Caco-2 (cell line): ENCODE data around the gene AKR1C1. TPM values are rescaled to one million over a fixed set of nuclear protein-coding genes. Genes with fewer than 3 reads are reported as not detected.
"Not testable (repeated sequence)": the region's sequence is repeated elsewhere in the genome, so short reads cannot be mapped to it uniquely, and the experiment has no call there.

Experiments used
- BruUV-seq: library from RNA; stranded (reverse); fragments of 400-500 nt; replicated peaks from 2 replicates; lab custom pipeline; 2021; lab: Mats Ljungman, UMichigan
- CTCF ChIA-PET: fragments of 300-600 bp; sonication (Branson Sonifier 250); formaldehyde crosslinking; loops from one replicate; lab custom pipeline; 2022; ENCODE audit warnings: antibody characterized with exemption; lab: Charles Lee
- POLR2A ChIA-PET: fragments of 300-600 bp; sonication (Branson Sonifier 250); formaldehyde crosslinking; loops from one replicate; lab custom pipeline; 2022; ENCODE audit warnings: antibody characterized with exemption; lab: Charles Lee
- DNase-seq, 2 experiments: peaks; one replicate each; pipeline versions ENCODE4 v3.0.0 to v3.0.0-alpha.2; 2020 to 2022
- H3K27me3 ChIP-seq: replicated peaks from 2 replicates; pipeline ENCODE4 v1.6.0; 2011; ENCODE audit warnings: low read length; ENCODE audit not compliant: control insufficient read depth, insufficient read depth
- H3K36me3 ChIP-seq: 2 replicates; pipeline ENCODE4 v1.5.1; 2011; ENCODE audit warnings: low read length; ENCODE audit not compliant: control insufficient read depth, insufficient read depth
- H3K4me1 ChIP-seq: fragments of 250-450 bp; sonication (Bioruptor Pico); 2 replicates; pipeline ENCODE4 v1.5.1; 2020; ENCODE audit warnings: mild to moderate bottlenecking
- H3K4me3 ChIP-seq: 2 replicates; pipeline ENCODE4 v1.5.1; 2011; ENCODE audit warnings: low read depth, mild to moderate bottlenecking, control low read depth, low read length
- H3K9me3 ChIP-seq: fragments of 250-450 bp; sonication (Bioruptor Pico); 2 replicates; pipeline ENCODE4 v1.5.1; 2020; ENCODE audit warnings: mild to moderate bottlenecking, moderate library complexity
- H3K27ac Mint-ChIP-seq: one replicate; pipeline ENCODE4 v1.8.0; 2022; ENCODE audit warnings: mixed read lengths; ENCODE audit not compliant: unreplicated experiment
- H3K27me3 Mint-ChIP-seq: one replicate; pipeline ENCODE4 v1.8.0; 2022; ENCODE audit warnings: mixed read lengths; ENCODE audit not compliant: insufficient read depth, unreplicated experiment
- H3K36me3 Mint-ChIP-seq: one replicate; pipeline ENCODE4 v1.8.0; 2022; ENCODE audit warnings: mild to moderate bottlenecking, mixed read lengths; ENCODE audit not compliant: insufficient read depth, unreplicated experiment
- H3K4me1 Mint-ChIP-seq: one replicate; pipeline ENCODE4 v1.8.0; 2022; ENCODE audit warnings: low read depth, mixed read lengths; ENCODE audit not compliant: unreplicated experiment
- H3K4me3 Mint-ChIP-seq: one replicate; pipeline ENCODE4 v1.8.0; 2022; ENCODE audit warnings: mild to moderate bottlenecking, moderate library complexity, mixed read lengths; ENCODE audit not compliant: unreplicated experiment
- H3K9me3 Mint-ChIP-seq: one replicate; pipeline ENCODE4 v1.8.0; 2022; ENCODE audit warnings: mixed read lengths; ENCODE audit not compliant: unreplicated experiment
- intact Hi-C: fragments of 100-400 bp; cut with micrococcal nuclease; formaldehyde crosslinking; loops from one replicate; pipeline ENCODE4 v1.10.0; 2022; ENCODE audit not compliant: unreplicated experiment
- total RNA-seq: library from RNA; stranded (reverse); gene quantifications from 2 replicates; pipeline ENCODE4 v1.2.3, GENCODE V29; 2022
- TF ChIP-seq, protein P1 (sequence below), 2 experiments: fragments of 200-600 bp in 1 of 2; IDR thresholded peaks; 1 replicate in 1 of 2; 2 replicates in 1 of 2; pipeline versions ENCODE4 v1.5.1 to v1.8.0; 2011 to 2022; ENCODE audit warnings: antibody characterized with exemption in 1 of 2, control low read depth in 1 of 2, inconsistent platforms in 1 of 2, low read depth in 1 of 2, low read length in 1 of 2, mild to moderate bottlenecking in 1 of 2, moderate library complexity in 1 of 2; ENCODE audit not compliant: insufficient read depth in 1 of 2, severe bottlenecking in 1 of 2, unreplicated experiment in 1 of 2

Gene AKR1C1
- total RNA-seq, 1 experiment from 2014 or later = 27.1 TPM

DNA sequence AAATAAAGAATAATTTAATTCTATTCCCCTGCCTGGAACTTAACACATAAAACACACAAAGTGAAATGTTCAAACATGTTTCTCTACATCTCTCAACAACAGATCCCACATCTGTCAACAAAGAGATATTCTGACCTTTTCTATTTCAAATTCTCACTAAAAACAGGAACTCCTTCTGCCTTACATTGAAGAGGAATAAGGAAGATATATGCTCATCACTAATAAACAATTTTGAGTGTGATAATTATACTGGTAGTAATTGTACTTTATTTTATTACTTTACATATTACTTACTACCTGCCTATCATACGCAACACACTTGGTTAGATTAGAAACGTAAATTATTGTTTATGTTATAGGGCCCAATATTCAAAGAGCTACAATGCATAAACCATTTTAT is 27.0 kb downstream of the AKR1C1 start:
- H3K27me3 Mint-ChIP-seq = no peaks in the 10 kb centered on the region
- H3K9me3 Mint-ChIP-seq = no peaks in the 10 kb centered on the region
- H3K4me1 Mint-ChIP-seq = no peaks in the 10 kb centered on the region
- H3K36me3 Mint-ChIP-seq = no peaks in the 10 kb centered on the region
- H3K4me3 ChIP-seq = no peak overlapping the region
- no peaks in the 10 kb centered on the region for H3K27me3 ChIP-seq
- no peak overlapping the region for H3K27ac Mint-ChIP-seq
- BruUV-seq = no TSS peak
- ChIA-PET CTCF (no interaction called here), POLR2A (no interaction called here)
- no peak for DNase-seq
- H3K36me3 ChIP-seq = no peaks in the 10 kb centered on the region
- no peaks in the 10 kb centered on the region for H3K4me1 ChIP-seq
- intact Hi-C loops = no loop called here
- H3K4me3 Mint-ChIP-seq = no peak overlapping the region
- TF ChIP-seq, protein P1, sequence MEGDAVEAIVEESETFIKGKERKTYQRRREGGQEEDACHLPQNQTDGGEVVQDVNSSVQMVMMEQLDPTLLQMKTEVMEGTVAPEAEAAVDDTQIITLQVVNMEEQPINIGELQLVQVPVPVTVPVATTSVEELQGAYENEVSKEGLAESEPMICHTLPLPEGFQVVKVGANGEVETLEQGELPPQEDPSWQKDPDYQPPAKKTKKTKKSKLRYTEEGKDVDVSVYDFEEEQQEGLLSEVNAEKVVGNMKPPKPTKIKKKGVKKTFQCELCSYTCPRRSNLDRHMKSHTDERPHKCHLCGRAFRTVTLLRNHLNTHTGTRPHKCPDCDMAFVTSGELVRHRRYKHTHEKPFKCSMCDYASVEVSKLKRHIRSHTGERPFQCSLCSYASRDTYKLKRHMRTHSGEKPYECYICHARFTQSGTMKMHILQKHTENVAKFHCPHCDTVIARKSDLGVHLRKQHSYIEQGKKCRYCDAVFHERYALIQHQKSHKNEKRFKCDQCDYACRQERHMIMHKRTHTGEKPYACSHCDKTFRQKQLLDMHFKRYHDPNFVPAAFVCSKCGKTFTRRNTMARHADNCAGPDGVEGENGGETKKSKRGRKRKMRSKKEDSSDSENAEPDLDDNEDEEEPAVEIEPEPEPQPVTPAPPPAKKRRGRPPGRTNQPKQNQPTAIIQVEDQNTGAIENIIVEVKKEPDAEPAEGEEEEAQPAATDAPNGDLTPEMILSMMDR (IDR thresholded peaks at IDR 0.05; ENCODE audit: insufficient read depth in 1 of 2, low read depth in 1 of 2, low read length in 1 of 2, severe bottlenecking in 1 of 2, unreplicated experiment in 1 of 2) = no peak
- H3K9me3 ChIP-seq = no peaks in the 10 kb centered on the region; the same call in 1 of the 2 replicates

DNA sequence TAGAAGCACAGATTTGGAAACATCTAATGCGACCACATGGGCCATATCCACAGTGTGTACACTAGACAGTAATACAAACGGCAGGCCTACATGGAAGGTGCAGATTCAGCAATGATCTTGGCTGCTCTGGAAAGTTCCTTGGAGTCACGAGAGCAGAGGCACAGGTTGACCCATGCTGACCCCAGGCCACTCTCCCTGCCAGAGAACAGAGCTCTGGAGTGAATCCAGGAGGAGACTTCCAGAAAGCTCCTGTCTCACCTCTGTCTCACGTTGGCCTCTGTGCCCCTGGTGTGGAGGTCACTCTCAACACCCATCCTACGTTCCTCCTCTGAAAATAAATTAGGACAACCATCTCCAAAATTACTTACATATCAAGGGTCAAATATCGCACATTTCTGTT is 28.2 kb downstream of the AKR1C1 start:
- H3K27ac Mint-ChIP-seq, H3K36me3 ChIP-seq, H3K4me1 Mint-ChIP-seq, H3K27me3 Mint-ChIP-seq, intact Hi-C loops, H3K9me3 Mint-ChIP-seq, H3K9me3 ChIP-seq, BruUV-seq, H3K36me3 Mint-ChIP-seq, H3K27me3 ChIP-seq, H3K4me3 Mint-ChIP-seq, DNase-seq, CTCF ChIA-PET, H3K4me1 ChIP-seq, H3K4me3 ChIP-seq, POLR2A ChIA-PET: not testable (repeated sequence)

DNA sequence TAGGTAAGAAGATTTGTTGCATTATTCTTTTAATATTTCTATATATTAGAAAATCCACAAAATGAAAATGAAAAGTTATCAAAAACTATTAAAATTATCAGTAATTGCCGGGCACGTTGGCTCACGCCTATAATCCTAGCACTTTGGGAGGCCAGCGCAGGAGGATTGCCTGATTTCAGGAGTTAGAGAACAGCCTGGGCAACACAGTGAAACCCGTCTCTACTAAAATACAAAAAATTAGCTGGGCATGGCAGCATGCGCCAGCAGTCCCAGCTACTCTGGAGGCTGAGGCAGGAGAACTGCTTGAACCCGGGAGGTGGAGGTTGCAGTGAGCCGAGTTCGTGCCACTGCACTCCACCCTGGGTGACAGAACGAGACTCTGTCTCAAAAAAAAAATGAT is 29.3 kb downstream of the AKR1C1 start:
- H3K27me3 ChIP-seq, H3K4me3 Mint-ChIP-seq, H3K4me3 ChIP-seq, intact Hi-C loops, POLR2A ChIA-PET, H3K4me1 Mint-ChIP-seq, H3K36me3 Mint-ChIP-seq, H3K9me3 Mint-ChIP-seq, H3K9me3 ChIP-seq, H3K36me3 ChIP-seq, CTCF ChIA-PET, BruUV-seq, H3K27ac Mint-ChIP-seq, H3K4me1 ChIP-seq, DNase-seq, H3K27me3 Mint-ChIP-seq: not testable (repeated sequence)

DNA sequence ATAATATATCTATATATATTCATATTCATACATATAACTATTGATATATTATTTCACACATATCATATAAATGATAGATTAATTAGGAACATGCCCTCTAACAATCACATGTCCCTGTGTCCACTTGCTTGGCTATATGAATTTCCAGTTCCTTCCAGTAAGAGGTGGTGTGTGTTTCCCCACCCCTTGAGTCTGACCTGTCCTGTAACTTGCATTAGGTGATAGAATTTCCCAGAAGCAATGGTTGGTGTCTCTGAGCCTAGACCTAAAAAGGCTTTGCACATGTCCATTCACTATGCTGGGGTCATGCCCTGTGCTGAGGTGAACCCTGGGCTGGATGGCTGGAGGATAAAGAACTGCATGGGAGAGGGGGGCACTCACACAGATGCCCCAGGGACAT is 31.0 kb downstream of the AKR1C1 start:
- BruUV-seq, H3K36me3 ChIP-seq, H3K4me3 ChIP-seq, intact Hi-C loops, H3K9me3 ChIP-seq, H3K4me1 Mint-ChIP-seq, H3K9me3 Mint-ChIP-seq, DNase-seq, POLR2A ChIA-PET, H3K27me3 Mint-ChIP-seq, H3K4me3 Mint-ChIP-seq, H3K27ac Mint-ChIP-seq, H3K4me1 ChIP-seq, CTCF ChIA-PET, H3K36me3 Mint-ChIP-seq, H3K27me3 ChIP-seq: not testable (repeated sequence)
